Measurements from ENCODE around the gene PDLIM1. TPM values are rescaled to one million over a fixed set of nuclear protein-coding genes. Genes with fewer than 3 reads are reported as not detected.

Gene PDLIM1
- total and polyA plus RNA-seq, 2 of the 13 experiments (the other 11 are each of a cell fraction or from before 2014, with no cell fraction given) = 119 to 123 TPM

DNA sequence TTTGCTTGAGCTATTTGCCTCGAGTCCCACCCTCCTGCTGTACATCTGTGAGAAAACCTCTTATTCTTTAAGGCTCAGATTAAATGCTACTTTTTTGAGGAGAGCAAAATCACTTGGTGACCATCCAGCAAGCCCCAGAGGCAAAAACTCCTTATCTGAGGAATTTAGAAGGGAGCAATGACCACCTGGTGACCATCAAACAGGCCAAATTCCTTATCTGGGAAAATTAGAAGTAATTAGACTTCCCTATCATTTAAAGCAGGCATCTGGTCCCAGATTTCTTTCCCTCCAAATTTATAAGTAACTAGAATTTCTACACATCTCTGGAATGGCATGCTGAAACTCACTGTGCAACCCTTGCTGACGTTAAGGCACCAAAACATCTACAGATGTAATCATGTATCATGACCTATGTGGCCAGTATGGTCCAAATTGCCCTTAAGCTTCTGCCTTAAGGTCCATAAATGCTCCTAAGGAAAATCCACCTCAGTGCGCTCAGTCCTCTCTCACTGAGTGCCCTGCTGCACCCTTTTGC is 40.9 kb upstream of the PDLIM1 start:
- ATAC-seq = no peak
- Histone ChIP-seq H3K4me1 (ENCODE audit: insufficient read depth, low read length) (peaks cover 51% of the 10 kb centered on the region), H4K20me1 (ENCODE audit: insufficient read depth, low read length) (no peaks in the 10 kb centered on the region), H3K36me3 (replicated peaks in 1 of 2; ENCODE audit: control insufficient read depth in 1 of 2, insufficient read depth in 2 of 2, low read length in 2 of 2) (peaks cover 3 to 30% of the 10 kb centered on the region in 2 experiments), H3K9ac (ENCODE audit: insufficient read depth, low read depth, low read length) (no peak overlapping the region), H3K4me2 (ENCODE audit: low read depth, low read length) (no peak overlapping the region), H3K9me3 (ENCODE audit: low read length) (no peaks in the 10 kb centered on the region), H3K79me2 (ENCODE audit: insufficient read depth, low read length) (no peaks in the 10 kb centered on the region), H3K4me3 (replicated peaks in 1 of 3; ENCODE audit: insufficient read depth in 1 of 3, low read depth in 2 of 3, low read length in 3 of 3) (no peak overlapping the region), H3K27me3 (ENCODE audit: control insufficient read depth in 1 of 2, insufficient read depth in 2 of 2, low read length in 2 of 2) (no peaks in the 10 kb centered on the region), H3K27ac (ENCODE audit: extremely low read length, insufficient read depth, low read length) (no peak overlapping the region), H2AFZ (ENCODE audit: low read length) (no peak overlapping the region)
- ChIA-PET POLR2A (no interaction called here), CTCF (ENCODE audit: low intra/inter-chr PET ratio, low total read pairs) (no interaction called here)
- WGBS (ENCODE audit: low lambda C conversion rate) = 100% methylated on average over 3 of the region's 3 CpGs
- no peak for FAIRE-seq
- DNase-seq (ENCODE audit: low spot score) = no peak
- intact Hi-C loops (cut with micrococcal nuclease; ENCODE audit: unreplicated experiment) (loop anchor here (5.0 kb wide), 1 partner anchor 44 kb away; no protein-coding TSS in a partner anchor), in situ Hi-C loops (cut with HindIII; ENCODE audit: extremely low pct_ligation_motif_present, low pct_unique_long_range_greater_than_20kb) (no loop called here)
- BruUV-seq (replicated peaks) = no TSS peak
- TF ChIP-seq, protein P1, sequence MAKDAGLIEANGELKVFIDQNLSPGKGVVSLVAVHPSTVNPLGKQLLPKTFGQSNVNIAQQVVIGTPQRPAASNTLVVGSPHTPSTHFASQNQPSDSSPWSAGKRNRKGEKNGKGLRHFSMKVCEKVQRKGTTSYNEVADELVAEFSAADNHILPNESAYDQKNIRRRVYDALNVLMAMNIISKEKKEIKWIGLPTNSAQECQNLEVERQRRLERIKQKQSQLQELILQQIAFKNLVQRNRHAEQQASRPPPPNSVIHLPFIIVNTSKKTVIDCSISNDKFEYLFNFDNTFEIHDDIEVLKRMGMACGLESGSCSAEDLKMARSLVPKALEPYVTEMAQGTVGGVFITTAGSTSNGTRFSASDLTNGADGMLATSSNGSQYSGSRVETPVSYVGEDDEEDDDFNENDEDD (CRISPR knock-in tag; IDR thresholded peaks at IDR 0.05; ENCODE audit: borderline replicate concordance) = no peak
- TF ChIP-seq ZNF3 (CRISPR knock-in tag; IDR thresholded peaks at IDR 0.05) = no peak
- TF ChIP-seq NFATC3 (CRISPR knock-in tag; IDR thresholded peaks at IDR 0.05) = no peak
- TF ChIP-seq U2AF2 (IDR thresholded peaks at IDR 0.05; ENCODE audit: low read depth, low read length) = no peak
- TF ChIP-seq KDM4B (CRISPR knock-in tag; IDR thresholded peaks at IDR 0.05) = no peak
- TF ChIP-seq ZXDC (CRISPR knock-in tag; IDR thresholded peaks at IDR 0.05) = no peak
- no peak for TF ChIP-seq ZNF550 (CRISPR knock-in tag; IDR thresholded peaks at IDR 0.05; ENCODE audit: borderline replicate concordance)
- no peak for TF ChIP-seq TBP (CRISPR knock-in tag; IDR thresholded peaks at IDR 0.05)
- TF ChIP-seq, protein P2, sequence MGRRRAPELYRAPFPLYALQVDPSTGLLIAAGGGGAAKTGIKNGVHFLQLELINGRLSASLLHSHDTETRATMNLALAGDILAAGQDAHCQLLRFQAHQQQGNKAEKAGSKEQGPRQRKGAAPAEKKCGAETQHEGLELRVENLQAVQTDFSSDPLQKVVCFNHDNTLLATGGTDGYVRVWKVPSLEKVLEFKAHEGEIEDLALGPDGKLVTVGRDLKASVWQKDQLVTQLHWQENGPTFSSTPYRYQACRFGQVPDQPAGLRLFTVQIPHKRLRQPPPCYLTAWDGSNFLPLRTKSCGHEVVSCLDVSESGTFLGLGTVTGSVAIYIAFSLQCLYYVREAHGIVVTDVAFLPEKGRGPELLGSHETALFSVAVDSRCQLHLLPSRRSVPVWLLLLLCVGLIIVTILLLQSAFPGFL (CRISPR knock-in tag; IDR thresholded peaks at IDR 0.05) = no peak
- TF ChIP-seq XRCC5 (optimal IDR thresholded peaks at IDR 0.05; ENCODE audit: low read length) = no peak
- no peak for TF ChIP-seq SALL1 (CRISPR knock-in tag; IDR thresholded peaks at IDR 0.05)
- TF ChIP-seq ZNF747 (CRISPR knock-in tag; IDR thresholded peaks at IDR 0.05; ENCODE audit: borderline replicate concordance) = no peak
- TF ChIP-seq BRD4 (CRISPR knock-in tag; IDR thresholded peaks at IDR 0.05) = no peak
- TF ChIP-seq ZSCAN30 (CRISPR knock-in tag; IDR thresholded peaks at IDR 0.05) = no peak
- no peak for TF ChIP-seq STAT5B (CRISPR knock-in tag; IDR thresholded peaks at IDR 0.05)
